Mesendoderm (in vitro differentiated cells): ENCODE data around the gene RALBP1.

ENCODE experiments used
- DNase-seq: peaks from one replicate; pipeline ENCODE4 v3.0.0; 2013
- H2AK5ac ChIP-seq: 2 replicates; pipeline ENCODE4 v1.6.1; 2013; ENCODE audit warnings: low read length, inconsistent platforms
- H2BK120ac ChIP-seq: 2 replicates; pipeline ENCODE4 v1.6.1; 2013; ENCODE audit warnings: low read depth, mild to moderate bottlenecking, low read length, moderate library complexity, mixed read lengths
- H2BK15ac ChIP-seq: replicated peaks from 2 replicates; pipeline ENCODE4 v1.6.1; 2013; ENCODE audit warnings: low read depth, mild to moderate bottlenecking, moderate library complexity
- H2BK5ac ChIP-seq: 2 replicates; pipeline ENCODE4 v1.6.1; 2013; ENCODE audit warnings: low read length, inconsistent platforms
- H3K18ac ChIP-seq: 2 replicates; pipeline ENCODE4 v1.6.1; 2013; ENCODE audit warnings: mild to moderate bottlenecking, low read length, mixed read lengths
- H3K23ac ChIP-seq: one replicate; pipeline ENCODE4 v1.6.1; 2013; ENCODE audit warnings: low read length
- H3K27ac ChIP-seq: 2 replicates; pipeline ENCODE4 v1.5.1; 2013; ENCODE audit warnings: low read depth, mild to moderate bottlenecking, inconsistent platforms, low read length, moderate library complexity
- H3K27me3 ChIP-seq: 2 replicates; pipeline ENCODE4 v1.6.1; 2013; ENCODE audit warnings: low read length, control low read depth, mild to moderate bottlenecking, inconsistent platforms; ENCODE audit not compliant: insufficient read depth, poor library complexity
- H3K36me3 ChIP-seq: 2 replicates; pipeline ENCODE4 v1.6.1; 2013; ENCODE audit warnings: low read length, inconsistent platforms; ENCODE audit not compliant: control insufficient read depth, insufficient read depth
- H3K4ac ChIP-seq: one replicate; pipeline ENCODE4 v1.6.1; 2013; ENCODE audit warnings: low read depth, mild to moderate bottlenecking, low read length, moderate library complexity
- H3K4me1 ChIP-seq: 2 replicates; pipeline ENCODE4 v1.6.1; 2013; ENCODE audit warnings: low read depth, low read length, inconsistent platforms; ENCODE audit not compliant: control insufficient read depth
- H3K4me2 ChIP-seq: 2 replicates; pipeline ENCODE4 v1.6.1; 2013; ENCODE audit warnings: low read length
- H3K4me3 ChIP-seq: 2 replicates; pipeline ENCODE4 v1.5.1; 2013; ENCODE audit warnings: mild to moderate bottlenecking, low read length
- H3K56ac ChIP-seq: one replicate; pipeline ENCODE4 v1.6.1; 2013; ENCODE audit warnings: low read length
- H3K79me1 ChIP-seq: 2 replicates; pipeline ENCODE4 v1.6.1; 2013; ENCODE audit warnings: low read length, inconsistent platforms
- H3K79me2 ChIP-seq: 2 replicates; pipeline ENCODE4 v1.6.1; 2013; ENCODE audit warnings: mild to moderate bottlenecking, low read length; ENCODE audit not compliant: control insufficient read depth, insufficient read depth
- H3K9ac ChIP-seq: 2 replicates; pipeline ENCODE4 v1.6.1; 2013; ENCODE audit warnings: low read length, inconsistent platforms
- H4K5ac ChIP-seq: one replicate; pipeline ENCODE4 v1.6.1; 2013; ENCODE audit warnings: low read length
- H4K8ac ChIP-seq: one replicate; pipeline ENCODE4 v1.6.1; 2013; ENCODE audit warnings: low read depth, mild to moderate bottlenecking, control low read depth, low read length, moderate library complexity
- WGBS: extraction: QIAGEN DNeasy Blood & Tissue Kit; methylation state at CpG from one replicate; pipeline ENCODE4 v1.1.7; 2013; ENCODE audit warnings: low lambda C conversion rate, missing lambda C conversion rate; ENCODE audit not compliant: insufficient coverage; ENCODE audit errors: extremely low coverage; 5-methylcytosine and 5-hydroxymethylcytosine counted together

The RALBP1 gene

GRCh38 chr18:9436206-9436929 lies 38.9 kb upstream of the RALBP1 start:
- no peak overlapping the region for H3K27ac ChIP-seq
- H3K36me3 ChIP-seq = no peaks in the 10 kb centered on the region
- no peak overlapping the region for H2BK15ac ChIP-seq
- H3K4me2 ChIP-seq = no peak overlapping the region
- no CpG with 5 or more reads among the region's 5 CpGs for WGBS
- H3K9ac ChIP-seq = no peak overlapping the region
- H3K56ac ChIP-seq = no peak overlapping the region
- no peaks in the 10 kb centered on the region for H3K27me3 ChIP-seq
- no peaks in the 10 kb centered on the region for H3K79me2 ChIP-seq
- no peak overlapping the region for H3K4ac ChIP-seq
- no peaks in the 10 kb centered on the region for H3K79me1 ChIP-seq
- H3K18ac ChIP-seq = peak overlapping the region; percentile 53
- H3K23ac ChIP-seq = no peak overlapping the region
- no peaks in the 10 kb centered on the region for H3K4me1 ChIP-seq
- no peak overlapping the region for H4K5ac ChIP-seq
- no peak overlapping the region for H2BK5ac ChIP-seq
- DNase-seq = no peak
- H2BK120ac ChIP-seq = no peak overlapping the region
- no peak overlapping the region for H4K8ac ChIP-seq
- H3K4me3 ChIP-seq = no peak overlapping the region
- H2AK5ac ChIP-seq = no peak overlapping the region

DNA sequence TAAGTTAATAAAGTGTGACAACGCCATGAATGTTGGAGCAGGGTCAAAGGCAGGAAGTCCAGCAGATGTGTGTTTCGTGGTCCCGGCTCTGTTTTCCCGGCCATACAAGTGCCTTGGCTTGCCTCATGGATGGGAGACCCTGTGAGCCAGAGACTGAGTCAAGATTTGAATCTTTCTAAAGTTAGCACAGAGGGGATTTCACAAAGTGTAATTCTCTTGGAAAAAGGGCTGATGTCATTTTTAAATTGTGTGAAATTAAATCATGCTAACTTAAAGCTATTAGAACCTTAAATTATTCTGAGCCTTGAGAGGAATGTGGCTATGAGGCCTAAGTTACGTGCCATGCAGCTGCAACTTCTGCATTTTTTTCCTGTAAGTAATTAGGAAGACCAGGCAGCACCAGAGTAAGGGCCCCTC lies 38.3 kb upstream of the RALBP1 start:
- Histone ChIP-seq H3K27me3 (no peaks in the 10 kb centered on the region), H3K18ac (no peak overlapping the region), H3K4me2 (no peak overlapping the region), H3K79me1 (no peaks in the 10 kb centered on the region), H4K8ac (no peak overlapping the region), H3K23ac (no peak overlapping the region), H2BK15ac (no peak overlapping the region), H3K4me1 (no peaks in the 10 kb centered on the region), H3K36me3 (no peaks in the 10 kb centered on the region), H3K79me2 (no peaks in the 10 kb centered on the region), H2AK5ac (no peak overlapping the region), H3K4me3 (no peak overlapping the region), H2BK5ac (no peak overlapping the region), H3K4ac (no peak overlapping the region), H3K56ac (no peak overlapping the region), H2BK120ac (no peak overlapping the region), H3K27ac (no peak overlapping the region), H3K9ac (no peak overlapping the region), H4K5ac (no peak overlapping the region)
- DNase-seq = no peak
- no CpG with 5 or more reads among the region's 5 CpGs for WGBS

DNA sequence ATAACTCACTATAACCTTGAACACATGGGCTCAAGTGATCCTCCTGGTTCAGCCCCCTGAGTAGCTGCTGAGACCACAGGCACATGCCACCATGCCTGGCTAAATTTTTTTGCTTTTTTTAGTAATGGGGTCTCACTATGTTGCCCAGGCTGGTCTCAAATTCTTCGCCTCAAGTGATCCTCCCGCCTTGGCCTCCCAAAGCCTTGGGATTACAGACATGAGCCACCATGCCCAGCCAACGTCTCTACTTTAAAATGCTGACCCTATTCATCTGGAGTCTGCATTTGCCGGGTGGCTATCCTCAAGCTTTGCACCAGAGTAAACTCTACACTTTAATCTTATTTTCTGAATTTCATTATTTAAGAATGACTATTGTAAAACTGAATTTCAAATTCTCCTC lies 37.6 kb upstream of the RALBP1 start:
- Histone ChIP-seq H3K4ac (no peak overlapping the region), H3K18ac (no peak overlapping the region), H2BK15ac (no peak overlapping the region), H3K79me2 (no peaks in the 10 kb centered on the region), H2BK5ac (no peak overlapping the region), H3K79me1 (no peaks in the 10 kb centered on the region), H3K9ac (no peak overlapping the region), H3K23ac (no peak overlapping the region), H2AK5ac (no peak overlapping the region), H3K27me3 (no peaks in the 10 kb centered on the region), H3K56ac (no peak overlapping the region), H4K8ac (no peak overlapping the region), H3K36me3 (no peaks in the 10 kb centered on the region), H3K27ac (no peak overlapping the region), H4K5ac (no peak overlapping the region), H3K4me3 (no peak overlapping the region), H2BK120ac (no peak overlapping the region), H3K4me2 (no peak overlapping the region), H3K4me1 (no peaks in the 10 kb centered on the region)
- no CpG with 5 or more reads among the region's 4 CpGs for WGBS
- DNase-seq = no peak

GRCh38 chr18:9441061-9441460 lies 34.3 kb upstream of the RALBP1 start:
- H4K5ac ChIP-seq = no peak overlapping the region
- no peaks in the 10 kb centered on the region for H3K79me2 ChIP-seq
- H3K4ac ChIP-seq = no peak overlapping the region
- H2AK5ac ChIP-seq = no peak overlapping the region
- H3K27me3 ChIP-seq = no peaks in the 10 kb centered on the region
- 100% methylated on average over 2 of the region's 3 CpGs for WGBS
- H3K27ac ChIP-seq = no peak overlapping the region
- no peak overlapping the region for H3K23ac ChIP-seq
- no peak overlapping the region for H3K18ac ChIP-seq
- no peaks in the 10 kb centered on the region for H3K4me1 ChIP-seq
- H4K8ac ChIP-seq = no peak overlapping the region
- DNase-seq = no peak
- H3K56ac ChIP-seq = no peak overlapping the region
- no peak overlapping the region for H2BK15ac ChIP-seq
- H3K4me2 ChIP-seq = no peak overlapping the region
- H3K4me3 ChIP-seq = no peak overlapping the region
- no peak overlapping the region for H3K9ac ChIP-seq
- no peaks in the 10 kb centered on the region for H3K36me3 ChIP-seq
- H3K79me1 ChIP-seq = no peaks in the 10 kb centered on the region
- no peak overlapping the region for H2BK5ac ChIP-seq
- H2BK120ac ChIP-seq = no peak overlapping the region

DNA sequence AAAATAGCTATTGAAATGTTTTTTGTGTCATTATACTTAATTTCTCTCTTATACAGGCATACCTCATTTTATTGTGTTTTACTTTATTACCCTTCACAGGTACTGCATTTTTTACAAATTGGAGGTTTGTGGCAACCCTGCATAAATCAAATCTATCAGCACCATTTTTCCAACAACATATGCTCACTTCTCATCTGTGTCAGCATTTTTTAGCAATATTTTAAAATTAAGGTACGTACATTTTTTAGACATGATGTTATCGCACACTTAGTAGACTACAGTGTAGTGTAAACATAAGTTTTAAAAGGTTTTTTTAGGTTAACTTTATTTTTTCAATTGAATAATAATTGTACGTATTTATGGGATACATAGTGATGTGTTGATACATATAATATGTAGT lies 30.8 kb upstream of the RALBP1 start:
- H2BK15ac ChIP-seq = no peak overlapping the region
- H2BK5ac ChIP-seq = no peak overlapping the region
- no peak overlapping the region for H4K8ac ChIP-seq
- no peak overlapping the region for H3K4me3 ChIP-seq
- no peak overlapping the region for H3K4me2 ChIP-seq
- H3K9ac ChIP-seq = no peak overlapping the region
- H3K18ac ChIP-seq = no peak overlapping the region
- no peak overlapping the region for H2AK5ac ChIP-seq
- H3K79me1 ChIP-seq = no peaks in the 10 kb centered on the region
- H2BK120ac ChIP-seq = no peak overlapping the region
- H3K79me2 ChIP-seq = no peaks in the 10 kb centered on the region
- H3K36me3 ChIP-seq = no peaks in the 10 kb centered on the region
- no peak overlapping the region for H3K27ac ChIP-seq
- no peak overlapping the region for H3K56ac ChIP-seq
- WGBS = no CpG with 5 or more reads among the region's 3 CpGs
- no peaks in the 10 kb centered on the region for H3K4me1 ChIP-seq
- H3K27me3 ChIP-seq = no peaks in the 10 kb centered on the region
- DNase-seq = no peak
- no peak overlapping the region for H3K23ac ChIP-seq
- H3K4ac ChIP-seq = no peak overlapping the region
- H4K5ac ChIP-seq = no peak overlapping the region

DNA sequence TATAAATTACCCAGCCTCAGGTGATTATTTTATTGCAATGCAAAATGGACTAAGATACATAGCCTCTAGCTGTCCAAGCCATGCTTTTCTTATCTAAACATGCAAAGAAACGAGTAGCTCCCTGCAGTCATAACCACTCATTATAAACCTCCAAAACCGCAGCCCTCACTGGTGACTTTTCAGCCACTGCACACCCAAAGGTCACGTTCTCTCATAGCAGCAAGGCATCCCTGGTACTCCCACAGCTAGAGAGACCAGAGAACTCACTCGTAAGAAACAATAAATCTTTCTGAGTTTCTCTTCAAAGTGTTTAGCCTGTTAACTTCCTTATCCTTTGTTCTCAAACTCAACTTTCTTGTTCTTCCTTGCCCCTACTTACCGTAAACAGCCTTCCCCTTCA lies 28.5 kb upstream of the RALBP1 start:
- DNase-seq = no peak
- no peak overlapping the region for H2BK5ac ChIP-seq
- no peaks in the 10 kb centered on the region for H3K79me1 ChIP-seq
- no peak overlapping the region for H3K4ac ChIP-seq
- no CpG with 5 or more reads among the region's 5 CpGs for WGBS
- no peaks in the 10 kb centered on the region for H3K79me2 ChIP-seq
- H4K5ac ChIP-seq = no peak overlapping the region
- H3K27ac ChIP-seq = no peak overlapping the region
- H2AK5ac ChIP-seq = no peak overlapping the region
- no peaks in the 10 kb centered on the region for H3K27me3 ChIP-seq
- H3K4me1 ChIP-seq = no peaks in the 10 kb centered on the region
- no peak overlapping the region for H3K18ac ChIP-seq
- no peak overlapping the region for H3K9ac ChIP-seq
- H3K36me3 ChIP-seq = no peaks in the 10 kb centered on the region
- H3K4me2 ChIP-seq = no peak overlapping the region
- no peak overlapping the region for H3K4me3 ChIP-seq
- no peak overlapping the region for H4K8ac ChIP-seq
- H3K23ac ChIP-seq = no peak overlapping the region
- no peak overlapping the region for H2BK120ac ChIP-seq
- no peak overlapping the region for H2BK15ac ChIP-seq
- no peak overlapping the region for H3K56ac ChIP-seq
